Astrocyte (in vitro differentiated cells and primary cell): ENCODE measurements around the gene ATAD2B. TPM values are rescaled to one million over a fixed set of nuclear protein-coding genes. Genes with fewer than 3 reads are reported as not detected.

Experiments
- DNase-seq: peaks from one replicate; pipeline ENCODE4 v3.0.0-alpha.2; 2010; ENCODE audit warnings: low read depth
- FAIRE-seq: peaks from 2 replicates; lab custom pipeline; 2011; peaks lifted over from hg19 to GRCh38; lab: Jason Lieb, UNC
- H2AFZ ChIP-seq: 2 replicates; pipeline ENCODE4 v1.6.0; 2012; ENCODE audit warnings: low read depth, low read length, inconsistent platforms
- H3K27ac ChIP-seq: 2 replicates; pipeline ENCODE4 v1.5.1; 2011; ENCODE audit warnings: low read depth, low read length, inconsistent platforms
- H3K27me3 ChIP-seq: 2 replicates; pipeline ENCODE4 v1.6.0; 2011; ENCODE audit warnings: low read length, inconsistent platforms; ENCODE audit not compliant: insufficient read depth
- H3K36me3 ChIP-seq: 2 replicates; pipeline ENCODE4 v1.5.1; 2011; ENCODE audit warnings: low read length, inconsistent platforms; ENCODE audit not compliant: insufficient read depth
- H3K4me1 ChIP-seq: 2 replicates; pipeline ENCODE4 v1.5.1; 2011; ENCODE audit warnings: low read length, inconsistent platforms; ENCODE audit not compliant: insufficient read depth
- H3K4me2 ChIP-seq: 2 replicates; pipeline ENCODE4 v1.6.0; 2012; ENCODE audit warnings: low read length, inconsistent platforms
- H3K4me3 ChIP-seq: 2 replicates; pipeline ENCODE4 v1.5.1; 2011; ENCODE audit warnings: low read depth, mild to moderate bottlenecking, low read length, inconsistent platforms; ENCODE audit not compliant: insufficient read depth
- H3K79me2 ChIP-seq: 2 replicates; pipeline ENCODE4 v1.6.0; 2012; ENCODE audit warnings: mild to moderate bottlenecking, low read length, inconsistent platforms; ENCODE audit not compliant: insufficient read depth
- H3K9ac ChIP-seq: 2 replicates; pipeline ENCODE4 v1.6.0; 2012; ENCODE audit warnings: mild to moderate bottlenecking, low read length, inconsistent platforms
- H3K9me3 ChIP-seq: 2 replicates; pipeline ENCODE4 v1.5.1; 2012; ENCODE audit warnings: low read depth, mild to moderate bottlenecking, low read length, inconsistent platforms; ENCODE audit not compliant: insufficient read depth
- H4K20me1 ChIP-seq: 2 replicates; pipeline ENCODE4 v1.6.0; 2012; ENCODE audit warnings: low read length, inconsistent platforms; ENCODE audit not compliant: insufficient read depth
- H3K27ac Mint-ChIP-seq: one replicate; pipeline ENCODE4 v1.8.0; 2021; ENCODE audit warnings: mild to moderate bottlenecking, mixed read lengths; ENCODE audit not compliant: unreplicated experiment
- H3K27me3 Mint-ChIP-seq: one replicate; pipeline ENCODE4 v1.8.0; 2021; ENCODE audit warnings: low read depth, mixed read lengths; ENCODE audit not compliant: unreplicated experiment
- H3K36me3 Mint-ChIP-seq: one replicate; pipeline ENCODE4 v1.8.0; 2021; ENCODE audit warnings: low read depth, mixed read lengths; ENCODE audit not compliant: unreplicated experiment
- H3K4me1 Mint-ChIP-seq: one replicate; pipeline ENCODE4 v1.8.0; 2021; ENCODE audit warnings: low read depth, mixed read lengths; ENCODE audit not compliant: unreplicated experiment
- H3K4me3 Mint-ChIP-seq: one replicate; pipeline ENCODE4 v1.8.0; 2021; ENCODE audit warnings: mild to moderate bottlenecking, moderate library complexity, mixed read lengths; ENCODE audit not compliant: unreplicated experiment
- H3K9me3 Mint-ChIP-seq: one replicate; pipeline ENCODE4 v1.8.0; 2021; ENCODE audit warnings: mild to moderate bottlenecking, mixed read lengths; ENCODE audit not compliant: unreplicated experiment
- EZH2 ChIP-seq: IDR thresholded peaks from 2 replicates; pipeline ENCODE4 v1.6.1; 2012; ENCODE audit warnings: mild to moderate bottlenecking, low read length, inconsistent platforms; ENCODE audit not compliant: insufficient read depth
- total RNA-seq: library from RNA; stranded (reverse); gene quantifications from 2 replicates; pipeline ENCODE4 v1.2.1, GENCODE V29; 2021
- TF ChIP-seq, protein P1 (sequence below): IDR thresholded peaks from 2 replicates; pipeline ENCODE4 v1.5.1; 2011; ENCODE audit warnings: low read depth, mild to moderate bottlenecking, inconsistent platforms, low read length, moderate library complexity; ENCODE audit not compliant: insufficient read depth

The ATAD2B gene
- total RNA-seq, 1 donor from 2014 or later: 12.2 TPM

GRCh38 chr2:23844905-23845304, 82.0 kb downstream of the ATAD2B start:
- no peak overlapping the region for H3K4me3 ChIP-seq
- no peak for FAIRE-seq

GRCh38 chr2:23843051-23843976, 83.6 kb downstream of the ATAD2B start:
- H4K20me1 ChIP-seq: no peaks in the 10 kb centered on the region
- no peaks in the 10 kb centered on the region for H3K79me2 ChIP-seq
- peak overlapping the region; percentile 37 for H3K4me2 ChIP-seq
- Mint-ChIP-seq H3K4me3 (no peak overlapping the region), H3K27me3 (no peaks in the 10 kb centered on the region), H3K4me1 (peaks cover 3% of the 10 kb centered on the region), H3K27ac (peak overlapping the region; percentile 9), H3K36me3 (peaks cover 6% of the 10 kb centered on the region), H3K9me3 (peaks cover 5% of the 10 kb centered on the region)
- no peaks in the 10 kb centered on the region for H3K9me3 ChIP-seq
- H3K27ac ChIP-seq: no peak overlapping the region
- no peak overlapping the region for H2AFZ ChIP-seq
- no peaks in the 10 kb centered on the region for H3K27me3 ChIP-seq
- no peak overlapping the region for H3K9ac ChIP-seq
- no peak for FAIRE-seq
- no peaks in the 10 kb centered on the region for H3K4me1 ChIP-seq
- peak; percentile 79 for DNase-seq
- no peak overlapping the region for H3K4me3 ChIP-seq
- H3K36me3 ChIP-seq: no peaks in the 10 kb centered on the region
- no peak for TF ChIP-seq EZH2
- TF ChIP-seq, protein P1, sequence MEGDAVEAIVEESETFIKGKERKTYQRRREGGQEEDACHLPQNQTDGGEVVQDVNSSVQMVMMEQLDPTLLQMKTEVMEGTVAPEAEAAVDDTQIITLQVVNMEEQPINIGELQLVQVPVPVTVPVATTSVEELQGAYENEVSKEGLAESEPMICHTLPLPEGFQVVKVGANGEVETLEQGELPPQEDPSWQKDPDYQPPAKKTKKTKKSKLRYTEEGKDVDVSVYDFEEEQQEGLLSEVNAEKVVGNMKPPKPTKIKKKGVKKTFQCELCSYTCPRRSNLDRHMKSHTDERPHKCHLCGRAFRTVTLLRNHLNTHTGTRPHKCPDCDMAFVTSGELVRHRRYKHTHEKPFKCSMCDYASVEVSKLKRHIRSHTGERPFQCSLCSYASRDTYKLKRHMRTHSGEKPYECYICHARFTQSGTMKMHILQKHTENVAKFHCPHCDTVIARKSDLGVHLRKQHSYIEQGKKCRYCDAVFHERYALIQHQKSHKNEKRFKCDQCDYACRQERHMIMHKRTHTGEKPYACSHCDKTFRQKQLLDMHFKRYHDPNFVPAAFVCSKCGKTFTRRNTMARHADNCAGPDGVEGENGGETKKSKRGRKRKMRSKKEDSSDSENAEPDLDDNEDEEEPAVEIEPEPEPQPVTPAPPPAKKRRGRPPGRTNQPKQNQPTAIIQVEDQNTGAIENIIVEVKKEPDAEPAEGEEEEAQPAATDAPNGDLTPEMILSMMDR: no peak

More at GRCh38 chr2:23844905-23845304, 82.0 kb downstream of the ATAD2B start:
- peaks cover 3% of the 10 kb centered on the region for H3K4me1 Mint-ChIP-seq
- no peaks in the 10 kb centered on the region for H3K27me3 Mint-ChIP-seq
- H3K4me3 Mint-ChIP-seq: no peak overlapping the region
- Histone ChIP-seq H3K9me3 (no peaks in the 10 kb centered on the region), H2AFZ (no peak overlapping the region), H3K36me3 (no peaks in the 10 kb centered on the region), H3K9ac (no peak overlapping the region), H3K4me2 (no peak overlapping the region), H3K79me2 (no peaks in the 10 kb centered on the region), H3K4me1 (no peaks in the 10 kb centered on the region), H3K27me3 (no peaks in the 10 kb centered on the region), H4K20me1 (no peaks in the 10 kb centered on the region), H3K27ac (no peak overlapping the region)
- H3K36me3 Mint-ChIP-seq: peaks cover 6% of the 10 kb centered on the region
- H3K27ac Mint-ChIP-seq: no peak overlapping the region
- H3K9me3 Mint-ChIP-seq: peaks cover 5% of the 10 kb centered on the region
- TF ChIP-seq, protein P1: no peak
- no peak for TF ChIP-seq EZH2
- DNase-seq: no peak
